Cardiac septum (tissue), 1 donor: ENCODE results near the gene DCAF8L2. TPM values are rescaled to one million over a fixed set of nuclear protein-coding genes. Genes with fewer than 3 reads are reported as not detected.

Experiments
- total RNA-seq: library from RNA; stranded (reverse); fragmentation: NEBNext Ultra II Directional; extraction: Animal tissue kit (Norgen Biotek cat#: 25700); gene quantifications from one replicate; pipeline ENCODE4 v1.2.1, GENCODE V29; 2021
- donor health status: DM: no; HTN: no; CAD: no.

DCAF8L2 gene
- total RNA-seq, 1 donor from 2014 or later = not detected

Other genes starting within 250 kb of the DCAF8L2 start
- gene PPP4R3C, start 127.0 kb upstream of the DCAF8L2 start, total RNA-seq = not detected
- gene MAGEB10, start 217.6 kb downstream of the DCAF8L2 start, total RNA-seq = not detected